GM23248 (cell line): Measurements from ENCODE around the gene SKOR2. TPM values are rescaled to one million over a fixed set of nuclear protein-coding genes. Genes with fewer than 3 reads are reported as not detected.
A peak's percentile ranks its signal among the peaks of the same experiment; 100 is the strongest.

Source experiments
- DNase-seq: peaks from one replicate; pipeline ENCODE4 v3.0.0-alpha.2; 2015
- H2AFZ ChIP-seq: fragments of 200-600 bp; sonication (generic); 2 replicates; pipeline ENCODE4 v1.6.1; 2016; ENCODE audit warnings: antibody characterized with exemption
- H3F3A ChIP-seq: fragments of 200-600 bp; sonication (generic); 2 replicates; pipeline ENCODE4 v1.6.1; 2016; ENCODE audit warnings: mild to moderate bottlenecking, antibody characterized with exemption, mixed run types; ENCODE audit not compliant: insufficient read depth
- H3K27ac ChIP-seq: fragments of 200-600 bp; sonication (generic); 2 replicates; pipeline ENCODE4 v1.5.1; 2016; ENCODE audit warnings: mild to moderate bottlenecking
- H3K27me3 ChIP-seq: fragments of 200-600 bp; sonication (generic); replicated peaks from 2 replicates; pipeline ENCODE4 v1.6.1; 2016; ENCODE audit warnings: mild to moderate bottlenecking; ENCODE audit not compliant: insufficient read depth
- H3K36me3 ChIP-seq: fragments of 200-600 bp; sonication (generic); 2 replicates; pipeline ENCODE4 v1.6.1; 2016; ENCODE audit warnings: low read depth, mild to moderate bottlenecking
- H3K4me1 ChIP-seq: fragments of 200-600 bp; sonication (generic); 2 replicates; pipeline ENCODE4 v1.6.1; 2016; ENCODE audit warnings: mild to moderate bottlenecking; ENCODE audit not compliant: insufficient read depth
- H3K4me2 ChIP-seq: fragments of 200-600 bp; sonication (generic); one replicate; pipeline ENCODE4 v1.6.1; 2016; ENCODE audit warnings: mild to moderate bottlenecking; ENCODE audit not compliant: unreplicated experiment
- H3K4me3 ChIP-seq: fragments of 200-600 bp; sonication (generic); 2 replicates; pipeline ENCODE4 v1.5.1; 2016; ENCODE audit warnings: mild to moderate bottlenecking
- H3K79me2 ChIP-seq: fragments of 200-600 bp; sonication (generic); 2 replicates; pipeline ENCODE4 v1.6.1; 2016; ENCODE audit warnings: mild to moderate bottlenecking; ENCODE audit not compliant: insufficient read depth
- H3K9ac ChIP-seq: fragments of 200-600 bp; sonication (generic); 2 replicates; pipeline ENCODE4 v1.6.1; 2016; ENCODE audit warnings: mild to moderate bottlenecking
- H3K9me2 ChIP-seq: fragments of 200-600 bp; sonication (generic); 2 replicates; pipeline ENCODE4 v1.6.1; 2016; ENCODE audit warnings: mixed run types, mild to moderate bottlenecking, moderate library complexity; ENCODE audit not compliant: insufficient read depth
- H3K9me3 ChIP-seq: fragments of 200-600 bp; sonication (generic); one replicate; pipeline ENCODE4 v1.6.1; 2017; ENCODE audit warnings: low read depth
- H4K20me1 ChIP-seq: fragments of 200-600 bp; sonication (generic); 2 replicates; pipeline ENCODE4 v1.6.0; 2016; ENCODE audit not compliant: insufficient read depth
- EZH2 ChIP-seq: fragments of 200-600 bp; sonication (generic); IDR thresholded peaks from 2 replicates; pipeline ENCODE4 v1.6.1; 2018; ENCODE audit warnings: antibody characterized with exemption, mild to moderate bottlenecking; ENCODE audit not compliant: insufficient read depth, poor library complexity, severe bottlenecking
- EZH2phosphoT487 ChIP-seq: fragments of 200-600 bp; sonication (generic); IDR thresholded peaks from 2 replicates; pipeline ENCODE4 v1.6.1; 2018; ENCODE audit warnings: antibody characterized with exemption, moderate library complexity, mild to moderate bottlenecking, low read depth; ENCODE audit not compliant: insufficient read depth
- WGBS, 2 experiments: methylation state at CpG; one replicate each; pipeline ENCODE4 v1.1.6; 2015 to 2017; ENCODE audit warnings: low lambda C conversion rate in 2 of 2, low coverage in 1 of 2; ENCODE audit errors: missing lambda C conversion rate in 2 of 2; 5-methylcytosine and 5-hydroxymethylcytosine counted together
- in situ Hi-C: fragments of 300-500 bp; cut with MboI; formaldehyde crosslinking; loops from 2 replicates; pipeline ENCODE4 v1.15.0; 2020
- polyA plus RNA-seq: library from polyadenylated mRNA; unstranded; fragments of >200 nt; fragmentation: Nextera tagmentation; extraction: Ambion mirVana; gene quantifications from 2 replicates; pipeline ENCODE4 v1.2.1, GENCODE V29; 2016
- total RNA-seq: library from RNA; depleted of rRNA; stranded (reverse); fragments of >200 nt; shearing (Covaris generic); gene quantifications from 2 replicates; pipeline ENCODE4 v1.2.3, GENCODE V29; 2014

Gene SKOR2
- total and polyA plus RNA-seq, 2 experiments from 2014 or later: not detected

DNA sequence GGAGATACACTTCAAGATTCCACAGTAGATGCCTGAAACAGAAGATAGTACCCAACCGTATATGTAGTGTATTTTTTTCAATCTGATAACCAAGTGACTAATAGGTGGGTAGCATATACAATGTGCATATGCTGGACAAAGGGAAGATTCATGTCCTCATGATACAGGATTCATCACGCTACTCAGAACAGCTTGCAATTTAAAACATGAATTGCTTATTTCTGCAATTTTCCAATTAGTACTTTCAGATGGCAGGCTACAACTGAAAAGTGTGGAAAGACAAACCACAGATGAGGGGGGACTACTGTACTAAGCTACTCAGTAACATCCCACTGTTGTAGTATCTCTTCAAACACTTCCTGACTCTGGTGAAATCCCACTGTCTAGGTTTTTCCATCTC, 79.0 kb downstream of the SKOR2 start:
- H3K79me2 ChIP-seq: peaks cover 86% of the 10 kb centered on the region
- H3K9me3 ChIP-seq: no peaks in the 10 kb centered on the region
- 49 to 51% methylated on average over 2 of the region's 2 CpGs for WGBS, 2 experiments
- TF ChIP-seq EZH2 (no peak), EZH2phosphoT487 (no peak)
- H3K9ac ChIP-seq: no peak overlapping the region
- H3K27ac ChIP-seq: no peak overlapping the region
- 0 out of 2 replicates have a peak, but pooled peaks cover 8% of the 10 kb centered on the region for H4K20me1 ChIP-seq
- H3K9me2 ChIP-seq: no peaks in the 10 kb centered on the region
- no peaks in the 10 kb centered on the region for H3K27me3 ChIP-seq
- in situ Hi-C loops: no loop called here
- H3F3A ChIP-seq: 0 out of 2 replicates have a peak, but pooled peaks cover 9% of the 10 kb centered on the region
- H3K4me3 ChIP-seq: no peak overlapping the region
- peak; percentile 7 for DNase-seq
- H3K36me3 ChIP-seq: 0 out of 2 replicates have a peak, but pooled peaks cover 6% of the 10 kb centered on the region
- H2AFZ ChIP-seq: no peak overlapping the region
- no peak overlapping the region for H3K4me2 ChIP-seq
- H3K4me1 ChIP-seq: 0 out of 2 replicates have a peak, but pooled peaks cover 12% of the 10 kb centered on the region

DNA sequence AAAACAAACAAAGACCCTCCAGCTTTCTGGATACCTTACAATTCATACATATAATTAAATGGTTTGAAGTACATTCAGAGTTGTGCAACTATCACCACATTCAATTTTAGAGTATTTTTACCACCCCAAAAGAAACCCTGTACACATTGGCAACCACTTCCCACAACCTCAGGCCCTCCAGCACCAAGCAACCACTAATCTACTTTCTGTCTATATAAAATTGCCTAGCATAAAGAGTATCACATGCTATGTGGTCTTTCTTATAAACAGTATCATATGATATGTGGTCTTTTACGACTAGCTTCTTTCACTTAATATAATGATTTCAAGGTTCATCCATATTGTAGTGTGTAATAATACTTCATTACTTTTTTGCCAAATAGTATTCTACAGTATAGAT, 82.5 kb downstream of the SKOR2 start:
- Histone ChIP-seq H3K27ac (no peak overlapping the region), H3K36me3 (0 out of 2 replicates have a peak, but pooled peaks cover 6% of the 10 kb centered on the region), H3K9ac (no peak overlapping the region), H3K27me3 (no peaks in the 10 kb centered on the region), H3K4me3 (no peak overlapping the region), H2AFZ (no peak overlapping the region), H3F3A (peaks cover 13% of the 10 kb centered on the region), H3K4me2 (no peak overlapping the region), H3K9me2 (no peaks in the 10 kb centered on the region), H3K9me3 (no peaks in the 10 kb centered on the region), H3K79me2 (peaks cover 100% of the 10 kb centered on the region), H4K20me1 (peaks cover 8% of the 10 kb centered on the region; the same call in 1 of the 2 replicates), H3K4me1 (0 out of 2 replicates have a peak, but pooled peaks cover under 1% of the 10 kb centered on the region)
- DNase-seq: no peak
- TF ChIP-seq EZH2phosphoT487 (no peak), EZH2 (no peak)
- WGBS, 2 experiments: 9 to 10% methylated on average over 1 of the region's 1 CpG
- in situ Hi-C loops: no loop called here

- Histone ChIP-seq H3K79me2 (peaks cover 100% of the 10 kb centered on the region), H3K27me3 (no peaks in the 10 kb centered on the region), H3K4me3 (no peak overlapping the region), H2AFZ (no peak overlapping the region), H3K4me1 (peaks cover 4% of the 10 kb centered on the region), H3K4me2 (no peak overlapping the region), H3F3A (peaks cover 17% of the 10 kb centered on the region), H4K20me1 (peaks cover 8% of the 10 kb centered on the region; the same call in 1 of the 2 replicates), H3K9ac (no peak overlapping the region), H3K9me2 (no peaks in the 10 kb centered on the region), H3K9me3 (no peaks in the 10 kb centered on the region), H3K36me3 (0 out of 2 replicates have a peak, but pooled peaks cover 6% of the 10 kb centered on the region), H3K27ac (no peak overlapping the region)
- TF ChIP-seq EZH2 (no peak), EZH2phosphoT487 (no peak)
- in situ Hi-C loops: no loop called here
- no peak for DNase-seq
Measured at GRCh38 chr18:47168509-47168908, 83.0 kb downstream of the SKOR2 start.

DNA sequence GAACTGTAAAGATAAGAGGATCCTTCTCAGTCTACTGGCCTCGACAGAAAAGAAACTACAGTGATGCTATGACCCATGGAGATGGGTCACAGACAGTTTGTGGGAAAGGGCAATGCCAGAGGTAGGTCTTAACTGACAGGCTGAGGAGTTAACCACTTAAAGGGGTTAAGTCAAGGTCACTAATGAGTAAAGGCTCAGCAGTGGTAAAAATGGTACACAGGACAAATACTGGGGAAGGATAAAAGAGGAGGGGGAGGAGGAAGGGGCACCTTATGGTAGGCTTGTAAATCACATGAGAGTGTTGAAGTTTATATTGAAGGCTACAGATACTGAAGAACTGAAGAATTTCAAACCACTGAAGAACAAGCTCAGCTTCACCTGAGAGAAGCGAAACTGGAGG, 85.2 kb downstream of the SKOR2 start:
- in situ Hi-C loops: no loop called here
- WGBS, 2 experiments: 82 to 88% methylated on average over 2 of the region's 2 CpGs
- H2AFZ ChIP-seq: no peak overlapping the region
- H3K4me1 ChIP-seq: peaks cover 13% of the 10 kb centered on the region
- no peaks in the 10 kb centered on the region for H3K9me3 ChIP-seq
- no peak overlapping the region for H3K4me3 ChIP-seq
- peaks cover 100% of the 10 kb centered on the region for H3K79me2 ChIP-seq
- H3F3A ChIP-seq: peaks cover 22% of the 10 kb centered on the region
- H3K27ac ChIP-seq: no peak overlapping the region
- DNase-seq: no peak
- H4K20me1 ChIP-seq: peaks cover 8% of the 10 kb centered on the region; the same call in 1 of the 2 replicates
- no peak overlapping the region for H3K9ac ChIP-seq
- 0 out of 2 replicates have a peak, but pooled peaks cover 2% of the 10 kb centered on the region for H3K36me3 ChIP-seq
- no peaks in the 10 kb centered on the region for H3K27me3 ChIP-seq
- H3K4me2 ChIP-seq: no peak overlapping the region
- H3K9me2 ChIP-seq: no peaks in the 10 kb centered on the region
- TF ChIP-seq EZH2phosphoT487 (no peak), EZH2 (no peak)

DNA sequence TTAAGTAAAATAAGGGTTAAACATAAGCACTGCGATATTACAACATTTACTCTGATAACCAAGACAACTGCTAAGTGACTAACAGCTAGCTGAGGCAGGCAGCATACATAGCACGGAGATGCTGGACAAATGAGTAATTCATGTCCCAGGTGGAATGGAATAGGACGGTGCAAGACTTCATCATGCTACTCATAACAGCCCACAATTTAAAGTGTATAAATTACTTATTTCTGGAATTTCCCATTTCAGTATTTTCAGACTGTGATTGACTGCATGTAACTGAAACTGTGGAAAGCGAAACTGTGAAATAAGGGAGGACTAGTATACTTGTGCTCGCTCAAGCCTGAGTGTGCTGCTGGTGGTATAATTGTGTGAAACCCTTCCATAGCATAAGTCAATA, 88.2 kb downstream of the SKOR2 start:
- Histone ChIP-seq H3K4me3 (peak overlapping the region; percentile 41), H3K79me2 (peaks cover 100% of the 10 kb centered on the region), H3K9ac (peak overlapping the region; percentile 19; the same call in 1 of the 2 replicates), H3F3A (peaks cover 13% of the 10 kb centered on the region), H3K9me2 (no peaks in the 10 kb centered on the region), H3K9me3 (no peaks in the 10 kb centered on the region), H4K20me1 (no peaks in the 10 kb centered on the region; the same call in 1 of the 2 replicates), H3K4me1 (peaks cover 13% of the 10 kb centered on the region), H2AFZ (no peak overlapping the region), H3K27me3 (no peaks in the 10 kb centered on the region), H3K27ac (peak overlapping the region; percentile 74), H3K36me3 (no peaks in the 10 kb centered on the region), H3K4me2 (peak overlapping the region; percentile 64)
- 46 to 49% methylated on average over 5 of the region's 5 CpGs for WGBS, 2 experiments
- TF ChIP-seq EZH2 (no peak), EZH2phosphoT487 (no peak)
- in situ Hi-C loops: no loop called here
- peak; percentile 90 for DNase-seq
